OCI-LY3 (cell line): ENCODE measurements around the gene SNAP47.

Experiments used
- H2AFZ ChIP-seq: fragments of 200-600, 300-600 bp; shearing (Covaris generic); 2 replicates; pipeline ENCODE4 v1.6.0; 2014; ENCODE audit warnings: antibody characterized with exemption, low read depth, low read length
- H3K27ac ChIP-seq: fragments of 200-600, 300-600 bp; sonication (generic); 2 replicates; pipeline ENCODE4 v1.5.1; 2014; ENCODE audit warnings: mild to moderate bottlenecking, low read length, moderate library complexity, mixed read lengths
- H3K27me3 ChIP-seq: fragments of 200-600, 300-600 bp; sonication (generic); 2 replicates; pipeline ENCODE4 v1.6.1; 2014; ENCODE audit warnings: low read depth, low read length, mixed read lengths
- H3K36me3 ChIP-seq: fragments of 200-600, 300-600 bp; sonication (generic); replicated peaks from 2 replicates; pipeline ENCODE3; 2014; ENCODE audit warnings: low read depth, low read length, mixed read lengths
- H3K4me1 ChIP-seq: fragments of 300-600, 200-600 bp; sonication (generic); 2 replicates; pipeline ENCODE4 v1.6.1; 2014; ENCODE audit warnings: low read length, mixed read lengths
- H3K4me2 ChIP-seq: fragments of 200-600, 300-600 bp; sonication (generic); 2 replicates; pipeline ENCODE4 v1.6.1; 2014; ENCODE audit warnings: low read length, mixed read lengths
- H3K4me3 ChIP-seq: fragments of 300-600, 200-600 bp; sonication (generic); 2 replicates; pipeline ENCODE4 v1.5.1; 2014; ENCODE audit warnings: antibody characterized with exemption, mild to moderate bottlenecking, low read length, moderate library complexity
- H3K79me2 ChIP-seq: fragments of 300-600, 200-600 bp; shearing (Covaris generic); 2 replicates; pipeline ENCODE4 v1.6.1; 2014; ENCODE audit warnings: mild to moderate bottlenecking, low read length, mixed read lengths
- H3K9ac ChIP-seq: fragments of 300-600, 200-600 bp; shearing (Covaris generic); 2 replicates; pipeline ENCODE4 v1.6.0; 2014; ENCODE audit warnings: mild to moderate bottlenecking, low read length, moderate library complexity
- H3K9me3 ChIP-seq: fragments of 200-600, 300-600 bp; shearing (Covaris generic); 2 replicates; pipeline ENCODE4 v1.6.1; 2014; ENCODE audit warnings: low read length, mixed read lengths; ENCODE audit not compliant: insufficient read depth
- H4K20me1 ChIP-seq: fragments of 200-600, 300-600 bp; sonication (generic); 2 replicates; pipeline ENCODE4 v1.6.1; 2016; ENCODE audit warnings: low read length, mixed read lengths; ENCODE audit not compliant: insufficient read depth
- CTCF ChIP-seq: fragments of 200-600, 300-600 bp; sonication (generic); IDR thresholded peaks from 2 replicates; pipeline ENCODE4 v1.5.1; 2014; ENCODE audit warnings: antibody characterized with exemption, low read length, low read depth
- EZH2phosphoT487 ChIP-seq: fragments of 200-600 bp; shearing (Covaris generic); IDR thresholded peaks from 2 replicates; pipeline ENCODE4 v1.6.1; 2018; ENCODE audit warnings: antibody characterized with exemption, mixed run types, low read depth

Gene SNAP47

GRCh38 chr1:227733751-227734545 is 1.3 kb upstream of the SNAP47 start:
- no peaks in the 10 kb centered on the region for H3K27me3 ChIP-seq
- peaks cover 51% of the 10 kb centered on the region for H3K36me3 ChIP-seq
- peak overlapping the region; percentile 72 for H3K27ac ChIP-seq
- peak overlapping the region; percentile 98 for H3K9ac ChIP-seq
- peaks cover 24% of the 10 kb centered on the region for H4K20me1 ChIP-seq
- H3K79me2 ChIP-seq: peaks cover 93% of the 10 kb centered on the region
- H3K4me1 ChIP-seq: peaks cover 41% of the 10 kb centered on the region
- TF ChIP-seq CTCF (no peak), EZH2phosphoT487 (no peak)
- H3K4me2 ChIP-seq: peak overlapping the region; percentile 95
- H3K4me3 ChIP-seq: peak overlapping the region; percentile 97
- no peak overlapping the region for H2AFZ ChIP-seq
- H3K9me3 ChIP-seq: no peaks in the 10 kb centered on the region

GRCh38 chr1:227734546-227734855 is 734 bp upstream of the SNAP47 start:
- no peaks in the 10 kb centered on the region for H3K9me3 ChIP-seq
- TF ChIP-seq EZH2phosphoT487: no peak
- TF ChIP-seq CTCF: no peak
- peak overlapping the region; percentile 72 for H3K27ac ChIP-seq
- peaks cover 30% of the 10 kb centered on the region for H4K20me1 ChIP-seq
- H3K9ac ChIP-seq: peak overlapping the region; percentile 98
- H3K36me3 ChIP-seq: peaks cover 56% of the 10 kb centered on the region
- peak overlapping the region; percentile 97 for H3K4me3 ChIP-seq
- H3K4me2 ChIP-seq: peak overlapping the region; percentile 95
- peaks cover 93% of the 10 kb centered on the region for H3K79me2 ChIP-seq
- H2AFZ ChIP-seq: no peak overlapping the region
- peaks cover 35% of the 10 kb centered on the region for H3K4me1 ChIP-seq
- H3K27me3 ChIP-seq: no peaks in the 10 kb centered on the region

GRCh38 chr1:227735539-227736285 is 477 bp downstream of the SNAP47 start:
- no peaks in the 10 kb centered on the region for H3K9me3 ChIP-seq
- H3K4me1 ChIP-seq: peaks cover 32% of the 10 kb centered on the region
- H2AFZ ChIP-seq: no peak overlapping the region; the same call in 1 of the 2 replicates
- no peaks in the 10 kb centered on the region for H3K27me3 ChIP-seq
- peaks cover 65% of the 10 kb centered on the region for H3K36me3 ChIP-seq
- H3K9ac ChIP-seq: peak overlapping the region; percentile 93
- H3K4me2 ChIP-seq: peak overlapping the region; percentile 94
- peak overlapping the region; percentile 97 for H3K4me3 ChIP-seq
- TF ChIP-seq EZH2phosphoT487: no peak
- TF ChIP-seq CTCF: no peak
- H3K79me2 ChIP-seq: peaks cover 100% of the 10 kb centered on the region
- peaks cover 35% of the 10 kb centered on the region for H4K20me1 ChIP-seq
- H3K27ac ChIP-seq: peak overlapping the region; percentile 51

- peaks cover 27% of the 10 kb centered on the region for H3K4me1 ChIP-seq
- H3K4me2 ChIP-seq: peak overlapping the region; percentile 94
- H3K27me3 ChIP-seq: no peaks in the 10 kb centered on the region
- H3K79me2 ChIP-seq: peaks cover 99% of the 10 kb centered on the region
- peaks cover 38% of the 10 kb centered on the region for H4K20me1 ChIP-seq
- peak overlapping the region; percentile 97 for H3K4me3 ChIP-seq
- peaks cover 52% of the 10 kb centered on the region for H3K36me3 ChIP-seq
- peak overlapping the region; percentile 93; the same call in 1 of the 2 replicates for H3K9ac ChIP-seq
- H3K27ac ChIP-seq: no peak overlapping the region
- no peaks in the 10 kb centered on the region for H3K9me3 ChIP-seq
- TF ChIP-seq CTCF (no peak), EZH2phosphoT487 (no peak)
- no peak overlapping the region for H2AFZ ChIP-seq
These were observed 1.7 kb downstream of the SNAP47 start for GRCh38 chr1:227736814-227737432.
